ENCODE measurements around the gene CACNA1I. TPM values are rescaled to one million over a fixed set of nuclear protein-coding genes. Genes with fewer than 3 reads are reported as not detected.

Gene CACNA1I
- total and polyA plus RNA-seq, 12 donors, result under 0.01 to 0.06 (median 0.05) TPM; not detected in 6

DNA sequence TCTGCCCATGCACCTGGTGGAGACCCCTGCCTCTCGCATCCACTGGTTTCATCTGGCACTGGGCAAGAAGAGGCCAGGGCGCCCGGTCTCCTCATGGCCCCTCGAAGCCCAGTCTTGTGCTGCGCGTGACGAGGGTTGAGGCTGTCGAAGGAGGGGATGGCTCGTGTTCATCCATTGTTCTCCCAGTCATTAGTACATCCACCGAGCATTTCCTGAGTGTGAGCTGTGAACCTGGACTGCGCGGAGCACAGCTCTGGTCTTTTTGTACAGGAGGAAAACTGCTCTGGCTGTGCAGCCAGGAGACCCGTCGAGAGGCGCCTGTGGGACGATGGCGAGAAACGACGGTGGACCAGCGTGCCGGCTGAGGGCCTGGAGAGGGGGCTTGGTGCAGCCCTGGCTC is 6.8 kb downstream of the CACNA1I start:
- 74% methylated on average over 21 of the region's 21 CpGs for WGBS, 2 donors
- TF ChIP-seq, protein P1, sequence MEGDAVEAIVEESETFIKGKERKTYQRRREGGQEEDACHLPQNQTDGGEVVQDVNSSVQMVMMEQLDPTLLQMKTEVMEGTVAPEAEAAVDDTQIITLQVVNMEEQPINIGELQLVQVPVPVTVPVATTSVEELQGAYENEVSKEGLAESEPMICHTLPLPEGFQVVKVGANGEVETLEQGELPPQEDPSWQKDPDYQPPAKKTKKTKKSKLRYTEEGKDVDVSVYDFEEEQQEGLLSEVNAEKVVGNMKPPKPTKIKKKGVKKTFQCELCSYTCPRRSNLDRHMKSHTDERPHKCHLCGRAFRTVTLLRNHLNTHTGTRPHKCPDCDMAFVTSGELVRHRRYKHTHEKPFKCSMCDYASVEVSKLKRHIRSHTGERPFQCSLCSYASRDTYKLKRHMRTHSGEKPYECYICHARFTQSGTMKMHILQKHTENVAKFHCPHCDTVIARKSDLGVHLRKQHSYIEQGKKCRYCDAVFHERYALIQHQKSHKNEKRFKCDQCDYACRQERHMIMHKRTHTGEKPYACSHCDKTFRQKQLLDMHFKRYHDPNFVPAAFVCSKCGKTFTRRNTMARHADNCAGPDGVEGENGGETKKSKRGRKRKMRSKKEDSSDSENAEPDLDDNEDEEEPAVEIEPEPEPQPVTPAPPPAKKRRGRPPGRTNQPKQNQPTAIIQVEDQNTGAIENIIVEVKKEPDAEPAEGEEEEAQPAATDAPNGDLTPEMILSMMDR (IDR thresholded peaks at IDR 0.05), result no peak
- no peak for DNase-seq
- no peaks in the 10 kb centered on the region for H3K36me3 ChIP-seq
- H3K9me3 ChIP-seq, result no peaks in the 10 kb centered on the region
- H3K4me3 ChIP-seq, result no peak overlapping the region
- H3K27me3 ChIP-seq, result peaks cover 0 to 40% (median 24%) of the 10 kb centered on the region in 7 donors
- ATAC-seq, result no peak
- H3K27ac ChIP-seq, result no peak overlapping the region
- intact Hi-C loops (cut with DNase I), result loop anchor here in 1 of 10 donors (5.0 kb wide), 1 partner anchor 1980 kb away; no protein-coding TSS in a partner anchor
- H3K4me1 ChIP-seq, result no peaks in the 10 kb centered on the region

GRCh38 chr22:39577900-39578299 is 7.3 kb downstream of the CACNA1I start:
- ATAC-seq (no peak), DNase-seq (no peak)
- Histone ChIP-seq H3K4me1 (no peaks in the 10 kb centered on the region), H3K27me3 (peaks cover 0 to 40% (median 24%) of the 10 kb centered on the region in 7 donors), H3K9me3 (no peaks in the 10 kb centered on the region), H3K36me3 (no peaks in the 10 kb centered on the region), H3K27ac (no peak overlapping the region), H3K4me3 (no peak overlapping the region)
- WGBS, 2 donors, result 72 to 76% methylated on average over 7 of the region's 7 CpGs
- TF ChIP-seq, protein P1 (IDR thresholded peaks at IDR 0.05), result no peak
- intact Hi-C loops (cut with DNase I), result loop anchor here in 1 of 10 donors (5.0 kb wide), 1 partner anchor 1979 kb away; no protein-coding TSS in a partner anchor

GRCh38 chr22:39580006-39580441 is 9.5 kb downstream of the CACNA1I start:
- H3K27ac ChIP-seq, result no peak overlapping the region
- no peaks in the 10 kb centered on the region for H3K9me3 ChIP-seq
- 33 to 44% methylated on average over 5 of the region's 5 CpGs for WGBS, 2 donors
- DNase-seq (no peak), ATAC-seq (no peak)
- H3K27me3 ChIP-seq, result peaks cover 0 to 53% (median 24%) of the 10 kb centered on the region in 7 donors
- no peaks in the 10 kb centered on the region for H3K36me3 ChIP-seq
- H3K4me3 ChIP-seq, result no peak overlapping the region
- no peaks in the 10 kb centered on the region for H3K4me1 ChIP-seq
- intact Hi-C loops (cut with DNase I), result no loop called here
- TF ChIP-seq, protein P1 (IDR thresholded peaks at IDR 0.05), result no peak

DNA sequence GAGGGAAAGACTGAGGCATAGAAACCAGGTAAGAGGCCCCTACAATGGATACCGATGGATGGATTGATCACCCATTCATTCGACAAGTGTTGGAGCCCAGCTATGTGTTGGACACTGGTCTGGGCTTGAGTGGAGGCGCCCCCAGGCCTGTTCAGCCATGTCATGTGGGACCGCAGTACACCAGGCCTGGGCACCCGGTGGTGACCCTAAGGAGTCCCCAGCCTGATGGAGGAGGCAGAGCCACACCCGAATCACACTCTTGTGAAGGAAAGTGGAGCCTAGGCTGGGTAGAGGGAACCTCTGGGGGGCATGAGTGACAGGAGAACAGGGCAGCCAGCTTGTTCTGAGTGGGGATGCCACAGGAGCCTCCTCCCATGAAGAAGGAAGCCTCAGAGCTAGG is 10.2 kb downstream of the CACNA1I start:
- H3K36me3 ChIP-seq, result no peaks in the 10 kb centered on the region
- TF ChIP-seq, protein P1 (IDR thresholded peaks at IDR 0.05), result no peak
- peaks cover 0 to 53% (median 24%) of the 10 kb centered on the region in 7 donors for H3K27me3 ChIP-seq
- H3K9me3 ChIP-seq, result no peaks in the 10 kb centered on the region
- no peak overlapping the region for H3K4me3 ChIP-seq
- intact Hi-C loops (cut with DNase I), result no loop called here
- DNase-seq (no peak), ATAC-seq (no peak)
- 86 to 89% methylated on average over 6 of the region's 6 CpGs for WGBS, 2 donors
- H3K4me1 ChIP-seq, result no peaks in the 10 kb centered on the region
- H3K27ac ChIP-seq, result no peak overlapping the region
